Trophoblast cell (in vitro differentiated cells and primary cell): ENCODE measurements around the gene FAM184A.

ENCODE experiments used
- DNase-seq, 2 donors: peaks; one replicate each; pipeline ENCODE4 v3.0.0-alpha.2; 2016
- H2AFZ ChIP-seq: 2 replicates; pipeline ENCODE4 v1.6.1; 2013; ENCODE audit warnings: low read length, moderate library complexity, mild to moderate bottlenecking; ENCODE audit not compliant: insufficient read depth, poor library complexity
- H2AK5ac ChIP-seq: 2 replicates; pipeline ENCODE4 v1.6.1; 2013; ENCODE audit warnings: mild to moderate bottlenecking, low read length
- H2BK120ac ChIP-seq: 2 replicates; pipeline ENCODE4 v1.6.1; 2013; ENCODE audit warnings: low read length, mild to moderate bottlenecking, moderate library complexity; ENCODE audit not compliant: insufficient read depth, poor library complexity
- H2BK12ac ChIP-seq: 2 replicates; pipeline ENCODE4 v1.6.1; 2013; ENCODE audit warnings: mild to moderate bottlenecking, low read length, moderate library complexity
- H2BK5ac ChIP-seq: 2 replicates; pipeline ENCODE4 v1.6.1; 2013; ENCODE audit warnings: low read length, low read depth, moderate library complexity, mild to moderate bottlenecking; ENCODE audit not compliant: poor library complexity
- H3K14ac ChIP-seq: 2 replicates; pipeline ENCODE4 v1.6.1; 2013; ENCODE audit warnings: mild to moderate bottlenecking, low read length
- H3K18ac ChIP-seq: 2 replicates; pipeline ENCODE4 v1.6.1; 2013; ENCODE audit warnings: mild to moderate bottlenecking, low read length
- H3K23ac ChIP-seq: 2 replicates; pipeline ENCODE4 v1.6.1; 2013; ENCODE audit warnings: low read length
- H3K27ac ChIP-seq: 2 replicates; pipeline ENCODE4 v1.5.1; 2013; ENCODE audit warnings: low read depth, mild to moderate bottlenecking, inconsistent platforms, low read length, moderate library complexity
- H3K27me3 ChIP-seq: 2 replicates; pipeline ENCODE4 v1.6.1; 2013; ENCODE audit warnings: inconsistent platforms, mild to moderate bottlenecking, low read length, moderate library complexity; ENCODE audit not compliant: insufficient read depth
- H3K36me3 ChIP-seq, 2 experiments: 1 replicate in 1 of 2; 2 replicates in 1 of 2; pipeline ENCODE4 v1.6.1; 2013; ENCODE audit warnings: low read length in 2 of 2, mild to moderate bottlenecking in 2 of 2, moderate library complexity in 1 of 2; ENCODE audit not compliant: insufficient read depth in 2 of 2, control insufficient read depth in 1 of 2
- H3K4ac ChIP-seq: 2 replicates; pipeline ENCODE4 v1.6.1; 2013; ENCODE audit warnings: low read depth, mild to moderate bottlenecking, low read length, moderate library complexity
- H3K4me1 ChIP-seq, 2 experiments: 1 replicate in 1 of 2; 2 replicates in 1 of 2; pipeline ENCODE4 v1.6.1; 2013; ENCODE audit warnings: low read length in 2 of 2, mild to moderate bottlenecking in 2 of 2, moderate library complexity in 1 of 2; ENCODE audit not compliant: insufficient read depth in 2 of 2, control insufficient read depth in 1 of 2
- H3K4me2 ChIP-seq: 2 replicates; pipeline ENCODE4 v1.6.1; 2013; ENCODE audit warnings: inconsistent platforms, mild to moderate bottlenecking, low read length, moderate library complexity
- H3K4me3 ChIP-seq: 2 replicates; pipeline ENCODE4 v1.5.1; 2013; ENCODE audit warnings: mild to moderate bottlenecking, low read depth, low read length, inconsistent platforms
- H3K79me1 ChIP-seq: one replicate; pipeline ENCODE4 v1.6.1; 2013; ENCODE audit warnings: low read length
- H3K79me2 ChIP-seq: 2 replicates; pipeline ENCODE4 v1.6.1; 2013; ENCODE audit warnings: low read length, mild to moderate bottlenecking; ENCODE audit not compliant: control insufficient read depth, insufficient read depth, poor library complexity
- H3K9ac ChIP-seq: 2 replicates; pipeline ENCODE4 v1.6.1; 2013; ENCODE audit warnings: mild to moderate bottlenecking, low read length
- H3K9me3 ChIP-seq: 2 replicates; pipeline ENCODE4 v1.6.1; 2013; ENCODE audit warnings: low read depth, mild to moderate bottlenecking, control low read depth, inconsistent platforms, low read length; ENCODE audit not compliant: insufficient read depth
- H4K12ac ChIP-seq: 2 replicates; pipeline ENCODE4 v1.6.1; 2013; ENCODE audit warnings: low read depth, mild to moderate bottlenecking, low read length, moderate library complexity
- H4K8ac ChIP-seq: 2 replicates; pipeline ENCODE4 v1.6.1; 2013; ENCODE audit warnings: low read depth, mild to moderate bottlenecking, low read length, moderate library complexity
- H4K91ac ChIP-seq: one replicate; pipeline ENCODE4 v1.6.1; 2013; ENCODE audit warnings: low read depth, mild to moderate bottlenecking, low read length, moderate library complexity
- WGBS: extraction: QIAGEN DNeasy Blood & Tissue Kit; methylation state at CpG from one replicate; pipeline ENCODE4 v1.1.7; 2013; ENCODE audit warnings: missing lambda C conversion rate; ENCODE audit not compliant: insufficient read length, insufficient coverage; ENCODE audit errors: extremely low coverage; 5-methylcytosine and 5-hydroxymethylcytosine counted together

The FAM184A gene

GRCh38 chr6:118932421-118932820 lies 146.0 kb downstream of the FAM184A start:
- H3K9me3 ChIP-seq: no peaks in the 10 kb centered on the region
- no peak overlapping the region for H2BK120ac ChIP-seq
- H3K79me2 ChIP-seq: peaks cover 2% of the 10 kb centered on the region
- no CpG with 5 or more reads among the region's 2 CpGs for WGBS
- peaks cover 5% of the 10 kb centered on the region for H3K79me1 ChIP-seq
- H3K9ac ChIP-seq: no peak overlapping the region
- H2AFZ ChIP-seq: no peak overlapping the region
- no peak overlapping the region for H3K14ac ChIP-seq
- no peak overlapping the region for H3K18ac ChIP-seq
- no peaks in the 10 kb centered on the region for H3K4me1 ChIP-seq
- no peak overlapping the region for H3K4me3 ChIP-seq
- H4K91ac ChIP-seq: no peak overlapping the region
- H3K23ac ChIP-seq: no peak overlapping the region
- H3K36me3 ChIP-seq: peaks cover 1 to 2% of the 10 kb centered on the region in 2 experiments
- H3K27me3 ChIP-seq: no peaks in the 10 kb centered on the region
- H2AK5ac ChIP-seq: no peak overlapping the region
- no peak overlapping the region for H4K8ac ChIP-seq
- H3K4me2 ChIP-seq: no peak overlapping the region
- no peak overlapping the region for H3K27ac ChIP-seq
- no peak overlapping the region for H2BK5ac ChIP-seq
- no peak overlapping the region for H2BK12ac ChIP-seq
- H4K12ac ChIP-seq: no peak overlapping the region
- DNase-seq: no peak
- H3K4ac ChIP-seq: no peak overlapping the region

DNA sequence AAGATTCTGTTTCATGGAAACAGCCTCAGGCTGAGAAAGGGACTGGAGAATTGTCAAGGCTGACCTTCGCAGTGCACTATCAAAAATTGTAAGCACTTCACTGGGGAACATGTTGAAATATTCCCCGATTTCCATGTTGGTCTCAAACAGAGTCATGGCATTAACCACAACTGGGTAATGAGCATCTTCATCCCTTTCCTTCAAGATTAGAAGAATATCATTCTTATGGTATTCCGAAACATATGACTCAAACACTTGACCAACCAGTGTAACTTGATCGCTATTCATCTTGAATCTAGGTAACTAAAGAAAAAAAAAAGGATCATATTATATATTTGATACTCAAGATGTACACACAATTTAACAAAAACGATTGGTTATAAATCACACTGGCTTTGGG lies 147.0 kb downstream of the FAM184A start:
- Histone ChIP-seq H3K9me3 (no peaks in the 10 kb centered on the region), H3K4me3 (no peak overlapping the region), H3K4me1 (no peaks in the 10 kb centered on the region), H2AK5ac (no peak overlapping the region), H3K79me1 (peaks cover 5% of the 10 kb centered on the region), H2AFZ (no peak overlapping the region), H3K79me2 (peaks cover 2% of the 10 kb centered on the region), H3K9ac (no peak overlapping the region), H4K8ac (no peak overlapping the region), H3K23ac (no peak overlapping the region), H3K4me2 (no peak overlapping the region), H3K4ac (no peak overlapping the region), H3K27ac (no peak overlapping the region), H2BK5ac (no peak overlapping the region), H4K12ac (no peak overlapping the region), H3K27me3 (no peaks in the 10 kb centered on the region), H2BK12ac (no peak overlapping the region), H2BK120ac (no peak overlapping the region), H4K91ac (no peak overlapping the region), H3K36me3 (peaks cover 1 to 2% of the 10 kb centered on the region in 2 experiments), H3K14ac (no peak overlapping the region), H3K18ac (no peak overlapping the region)
- peak in 1 of 2 donors; percentile 37 for DNase-seq
- WGBS: no CpG with 5 or more reads among the region's 5 CpGs

- no peak overlapping the region for H3K4me2 ChIP-seq
- H2BK12ac ChIP-seq: no peak overlapping the region
- H3K9me3 ChIP-seq: no peaks in the 10 kb centered on the region
- H3K27me3 ChIP-seq: no peaks in the 10 kb centered on the region
- H3K79me2 ChIP-seq: peaks cover 2% of the 10 kb centered on the region
- no peak overlapping the region for H3K14ac ChIP-seq
- H3K4ac ChIP-seq: no peak overlapping the region
- H3K36me3 ChIP-seq: peaks cover 1 to 2% of the 10 kb centered on the region in 2 experiments
- H2AFZ ChIP-seq: no peak overlapping the region
- H3K4me1 ChIP-seq: no peaks in the 10 kb centered on the region
- no peak overlapping the region for H4K91ac ChIP-seq
- H3K23ac ChIP-seq: no peak overlapping the region
- DNase-seq: no peak
- no peak overlapping the region for H2BK5ac ChIP-seq
- H2BK120ac ChIP-seq: no peak overlapping the region
- H4K12ac ChIP-seq: no peak overlapping the region
- no peak overlapping the region for H3K18ac ChIP-seq
- H4K8ac ChIP-seq: no peak overlapping the region
- no peak overlapping the region for H3K27ac ChIP-seq
- no CpG with 5 or more reads among the region's 3 CpGs for WGBS
- no peak overlapping the region for H3K4me3 ChIP-seq
- H3K9ac ChIP-seq: no peak overlapping the region
- peaks cover 5% of the 10 kb centered on the region for H3K79me1 ChIP-seq
- no peak overlapping the region for H2AK5ac ChIP-seq
Observed at GRCh38 chr6:118930680-118931079, 147.8 kb downstream of the FAM184A start.

GRCh38 chr6:118923035-118923434 lies 155.4 kb downstream of the FAM184A start:
- H3K9me3 ChIP-seq: no peaks in the 10 kb centered on the region
- H4K8ac ChIP-seq: no peak overlapping the region
- no peak overlapping the region for H3K23ac ChIP-seq
- no peak overlapping the region for H2BK5ac ChIP-seq
- peaks cover 2 to 16% of the 10 kb centered on the region in 2 experiments for H3K36me3 ChIP-seq
- H3K79me1 ChIP-seq: no peaks in the 10 kb centered on the region
- no peak overlapping the region for H3K9ac ChIP-seq
- H2AFZ ChIP-seq: no peak overlapping the region
- H2BK12ac ChIP-seq: no peak overlapping the region
- no peak overlapping the region for H2AK5ac ChIP-seq
- no peak for DNase-seq
- no peak overlapping the region for H3K4ac ChIP-seq
- no peak overlapping the region for H3K18ac ChIP-seq
- no peak overlapping the region for H3K27ac ChIP-seq
- H3K4me1 ChIP-seq: no peaks in the 10 kb centered on the region
- no peak overlapping the region for H3K4me2 ChIP-seq
- no CpG with 5 or more reads among the region's 3 CpGs for WGBS
- no peaks in the 10 kb centered on the region for H3K27me3 ChIP-seq
- no peak overlapping the region for H4K12ac ChIP-seq
- no peaks in the 10 kb centered on the region for H3K79me2 ChIP-seq
- no peak overlapping the region for H2BK120ac ChIP-seq
- H3K4me3 ChIP-seq: no peak overlapping the region
- no peak overlapping the region for H3K14ac ChIP-seq
- H4K91ac ChIP-seq: no peak overlapping the region
